GM21619 (cell line): ENCODE measurements around the gene ATF6B.

Source experiments
- ATAC-seq: cut with Tn5 transposase; IDR thresholded peaks from one replicate; pipeline ENCODE4 v1.9.1; 2021; ENCODE audit not compliant: unreplicated experiment

ATF6B gene

GRCh38 chr6:32132110-32132509, 4.1 kb upstream of the ATF6B start:
- no peak for ATAC-seq

DNA sequence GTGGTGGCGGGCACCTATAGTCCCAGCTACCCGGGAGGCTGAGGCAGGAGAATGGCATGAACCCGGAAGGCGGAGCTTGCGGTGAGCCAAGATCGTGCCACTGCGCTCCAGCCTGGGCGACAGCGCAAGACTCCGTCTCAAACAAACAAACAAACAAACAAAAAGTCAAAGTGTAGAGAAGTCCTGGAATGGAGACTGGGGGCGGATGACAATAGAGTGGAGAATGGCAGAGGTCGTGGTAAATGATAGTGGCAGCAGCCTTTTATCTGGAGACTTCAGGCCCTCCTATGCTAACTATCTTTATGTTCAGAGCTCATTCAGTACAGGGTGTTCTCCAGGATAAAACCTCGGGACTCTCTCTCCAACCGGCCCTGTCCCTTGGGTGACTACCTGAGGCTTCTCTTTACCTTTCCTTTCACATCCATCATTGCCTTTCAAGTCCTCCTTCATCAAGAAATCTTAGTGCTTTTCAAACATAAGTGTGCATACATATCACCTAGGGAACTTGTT, 3.4 kb upstream of the ATF6B start:
- no peak for ATAC-seq

GRCh38 chr6:32129297-32130088, 1.4 kb upstream of the ATF6B start:
- ATAC-seq = no peak

DNA sequence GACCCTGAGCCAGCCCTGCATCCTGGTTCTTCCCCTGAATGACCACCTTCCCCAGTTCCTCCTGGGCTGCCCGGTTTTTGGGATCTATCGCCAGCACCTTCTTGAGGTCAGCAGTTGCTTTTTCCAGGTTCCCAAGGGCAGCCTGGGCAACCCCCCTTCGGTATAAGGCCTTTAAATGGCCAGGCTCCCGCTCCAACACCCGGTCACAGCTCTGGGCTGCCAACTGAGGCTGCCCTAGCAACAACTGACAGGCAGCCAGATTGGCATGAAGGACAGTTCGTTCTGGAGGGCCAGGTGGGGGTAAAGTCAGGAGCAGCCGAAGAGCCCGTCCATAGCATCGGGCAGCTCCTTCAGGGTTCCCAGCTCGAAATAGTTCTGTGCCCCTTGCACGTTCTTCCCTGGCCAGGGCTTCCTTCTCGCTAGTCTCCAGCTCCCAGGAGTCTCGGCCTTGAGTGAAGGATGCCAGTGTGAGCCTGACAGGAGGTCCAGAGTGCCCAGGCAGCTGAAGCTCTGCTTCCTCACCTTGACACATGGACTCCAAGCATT, 778 bp upstream of the ATF6B start:
- ATAC-seq = no peak

DNA sequence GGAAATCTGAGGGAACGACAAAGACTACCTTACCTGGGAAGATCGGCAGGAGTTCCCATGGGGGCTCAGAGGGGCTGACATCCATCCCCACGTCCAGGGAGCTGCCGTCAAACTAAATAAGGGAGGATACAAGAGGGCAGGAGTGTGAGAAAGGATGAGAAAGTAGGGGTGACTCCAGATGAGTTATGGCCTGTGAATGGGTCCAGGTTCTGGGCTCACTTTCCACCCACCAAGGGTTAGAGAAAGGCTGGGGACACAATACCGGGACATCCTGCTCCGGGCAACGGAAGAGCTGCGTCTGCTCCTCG, 683 bp downstream of the ATF6B start:
- ATAC-seq = no peak

- no peak for ATAC-seq
These were observed 1.2 kb downstream of the ATF6B start for GRCh38 chr6:32126880-32127279.

- no peak for ATAC-seq
These were observed 4.4 kb downstream of the ATF6B start for GRCh38 chr6:32123681-32124080.

DNA sequence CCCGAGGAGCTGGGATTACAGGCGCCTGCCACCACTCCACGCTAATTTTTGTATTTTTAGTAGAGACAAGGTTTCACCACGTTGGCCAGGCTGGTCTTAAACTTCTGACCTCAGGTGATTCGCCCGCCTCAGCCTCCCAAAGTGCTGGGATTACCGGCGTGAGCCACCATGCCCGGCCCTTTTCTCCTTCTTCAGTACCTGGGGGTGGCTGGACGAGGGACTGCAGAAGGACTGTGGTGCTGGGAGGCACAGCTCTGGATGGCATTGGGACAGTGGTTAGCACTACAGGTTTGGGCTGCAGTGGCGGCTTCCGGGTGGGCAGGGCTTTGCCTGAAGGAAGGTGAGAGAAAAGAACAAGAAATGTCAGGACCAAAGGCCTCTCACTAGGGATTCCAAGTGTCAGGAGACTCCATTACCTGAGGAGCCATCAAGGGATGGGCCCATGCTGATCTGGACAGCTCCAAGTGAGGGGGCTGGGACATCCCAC, 7.4 kb downstream of the ATF6B start:
- ATAC-seq = no peak

DNA sequence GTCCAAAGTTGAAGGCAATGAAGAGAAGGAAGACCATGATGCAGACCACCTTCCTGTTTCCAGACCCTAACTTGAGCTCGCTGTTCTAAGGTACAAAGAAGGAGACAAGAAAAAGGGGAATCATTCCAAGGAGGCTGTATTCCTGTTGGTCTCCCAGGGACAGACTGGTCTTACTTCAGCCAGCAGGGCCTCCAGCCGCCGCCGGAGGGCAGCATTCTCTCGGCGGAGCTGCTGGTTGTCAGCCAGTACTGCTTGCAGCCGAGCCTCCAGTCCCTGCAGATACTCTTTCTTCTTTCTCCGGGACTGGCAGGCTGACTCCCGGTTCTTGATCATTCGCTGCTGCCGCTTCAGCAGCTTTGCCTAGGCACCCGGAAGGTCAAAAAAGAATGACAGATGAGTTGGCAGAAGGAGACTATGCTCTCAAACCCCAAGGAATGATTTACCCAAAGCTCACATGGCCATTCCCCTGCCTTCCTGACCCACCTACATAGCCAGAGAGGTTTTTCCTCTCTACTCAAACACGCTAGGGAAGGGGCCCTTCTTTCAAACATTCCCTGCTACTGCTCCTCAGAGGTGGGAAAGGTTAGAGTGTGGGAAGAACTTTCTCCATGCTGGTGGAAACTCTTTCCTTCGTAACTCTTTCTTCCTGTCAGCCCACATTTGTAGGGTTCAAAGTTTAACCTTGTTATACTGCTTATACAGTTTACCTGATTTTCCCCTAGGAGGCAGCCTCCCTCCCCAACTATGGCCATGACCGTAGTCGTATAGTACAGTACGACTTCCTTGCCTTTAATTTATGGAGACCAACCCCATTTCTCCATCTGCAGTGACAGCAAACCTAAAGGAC, 9.0 kb downstream of the ATF6B start:
- ATAC-seq = no peak

DNA sequence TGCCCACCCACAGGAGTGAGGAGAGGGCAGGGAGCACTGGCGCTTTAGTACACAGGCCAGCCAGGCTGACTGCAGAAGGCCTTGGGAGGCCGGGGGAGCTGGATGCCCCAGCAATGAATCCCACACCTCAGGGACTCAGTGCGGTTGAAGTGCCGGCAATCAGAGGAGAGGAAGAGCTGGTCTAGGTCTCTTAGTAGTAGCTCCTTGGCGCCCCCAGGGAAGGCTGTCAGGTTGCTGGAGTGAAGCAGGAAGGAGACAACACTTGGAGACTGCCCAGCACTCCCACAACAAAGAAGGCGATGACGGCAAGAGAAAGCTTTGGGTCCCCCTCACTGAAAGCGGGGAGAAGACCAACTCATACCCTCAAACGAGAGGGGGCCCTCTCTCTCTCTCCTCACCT, 10.6 kb downstream of the ATF6B start:
- ATAC-seq = no peak

GRCh38 chr6:32116674-32117073, 11.4 kb downstream of the ATF6B start:
- no peak for ATAC-seq

- no peak for ATAC-seq
These were observed 12.4 kb downstream of the ATF6B start for GRCh38 chr6:32115623-32116022.

DNA sequence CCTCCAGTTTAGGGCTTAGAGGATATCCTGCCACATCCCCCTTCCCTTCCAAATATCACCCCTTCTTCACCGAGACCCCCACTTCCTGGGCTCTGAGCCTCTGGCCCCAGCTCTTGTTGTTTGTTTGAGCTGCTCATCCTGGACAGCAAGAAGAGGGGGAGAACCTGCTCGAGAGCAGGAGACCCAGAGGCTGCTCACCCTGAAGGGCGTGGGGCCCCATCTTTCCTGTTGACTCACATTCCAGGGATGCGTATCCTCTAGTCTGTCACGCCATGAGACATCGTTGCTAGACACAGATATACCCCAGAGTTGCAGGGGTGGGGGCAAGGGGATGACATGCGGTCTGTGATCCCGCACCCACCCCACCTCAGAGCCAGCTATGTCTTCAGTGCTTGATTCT, 13.2 kb downstream of the ATF6B start:
- ATAC-seq = no peak

DNA sequence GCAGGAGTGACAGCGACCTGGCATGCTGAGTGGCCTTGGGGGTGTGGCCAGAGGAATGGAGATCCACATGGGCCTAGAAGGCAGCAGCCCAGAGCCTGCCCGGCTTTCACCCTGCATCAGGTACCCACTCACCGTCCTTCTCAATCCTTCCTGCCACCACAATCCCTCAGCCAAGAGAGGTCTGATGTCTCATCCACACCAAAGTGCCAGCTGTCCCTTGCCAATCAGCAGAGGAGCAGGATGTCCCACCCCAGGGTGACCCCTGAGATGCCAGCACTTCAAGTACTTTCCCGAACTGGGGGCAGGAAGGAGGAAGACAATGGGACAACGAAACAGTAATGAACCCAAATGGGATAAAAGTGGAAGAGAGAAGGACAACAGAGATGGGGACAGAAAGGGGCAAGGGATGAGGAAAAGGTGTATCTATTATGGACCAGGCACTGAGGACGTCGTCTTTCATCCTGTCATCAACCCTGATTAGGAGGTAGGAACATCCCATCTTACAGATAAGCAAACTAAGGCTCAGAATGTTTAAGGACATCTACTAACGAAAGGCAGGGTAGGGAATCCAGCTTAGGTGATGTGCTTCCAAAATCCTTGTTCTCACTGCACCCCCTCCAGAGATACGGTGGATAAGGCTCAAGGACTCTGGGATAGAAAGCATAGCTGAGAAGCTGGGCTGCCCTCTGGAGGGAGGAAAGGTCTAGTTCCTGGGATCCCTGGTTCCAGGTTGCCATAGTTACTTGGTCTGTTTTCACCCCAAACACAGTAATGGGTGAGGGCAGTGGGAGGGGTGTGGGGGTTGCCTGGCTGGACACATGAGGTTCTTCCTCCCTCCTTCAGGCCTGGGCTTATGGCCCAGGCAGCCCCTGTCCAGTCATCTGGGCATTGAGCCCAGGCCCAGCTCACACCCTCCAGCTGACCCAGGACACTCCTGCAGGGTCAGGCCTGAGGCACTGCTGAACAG, 14.4 kb downstream of the ATF6B start:
- ATAC-seq = no peak

GRCh38 chr6:32112431-32112980, 15.5 kb downstream of the ATF6B start:
- no peak for ATAC-seq

DNA sequence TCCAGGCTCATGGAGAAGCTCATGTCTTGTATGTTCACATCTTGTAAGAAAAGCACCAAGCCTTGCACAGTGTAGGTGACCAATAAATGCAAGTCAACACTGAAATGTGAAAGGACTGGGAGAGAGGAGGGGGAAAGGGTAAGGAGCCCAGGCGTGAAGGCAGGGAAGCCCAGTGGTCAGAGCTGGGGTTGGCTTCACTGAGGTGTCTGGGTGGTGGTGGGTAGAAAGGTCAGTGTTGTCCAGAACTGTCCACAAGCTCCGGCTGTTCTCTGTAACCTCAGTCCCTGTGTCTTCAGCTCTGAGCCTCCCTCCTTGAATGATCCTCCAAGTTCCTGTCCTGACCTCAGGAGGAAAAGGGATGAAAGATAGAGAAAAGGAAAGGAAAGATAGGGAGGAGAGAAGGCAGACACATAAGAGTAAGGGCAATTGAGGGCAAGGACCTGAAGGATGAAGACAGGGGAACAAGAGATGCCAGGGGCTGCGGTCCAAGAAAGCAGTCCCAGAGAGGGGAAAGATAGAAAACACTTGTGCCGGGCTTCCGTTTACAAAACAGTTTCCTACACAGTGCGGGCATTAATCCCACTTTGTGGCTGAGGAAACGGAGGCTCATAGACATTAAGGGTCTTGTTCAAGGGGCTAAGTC, 16.5 kb downstream of the ATF6B start:
- ATAC-seq = no peak

DNA sequence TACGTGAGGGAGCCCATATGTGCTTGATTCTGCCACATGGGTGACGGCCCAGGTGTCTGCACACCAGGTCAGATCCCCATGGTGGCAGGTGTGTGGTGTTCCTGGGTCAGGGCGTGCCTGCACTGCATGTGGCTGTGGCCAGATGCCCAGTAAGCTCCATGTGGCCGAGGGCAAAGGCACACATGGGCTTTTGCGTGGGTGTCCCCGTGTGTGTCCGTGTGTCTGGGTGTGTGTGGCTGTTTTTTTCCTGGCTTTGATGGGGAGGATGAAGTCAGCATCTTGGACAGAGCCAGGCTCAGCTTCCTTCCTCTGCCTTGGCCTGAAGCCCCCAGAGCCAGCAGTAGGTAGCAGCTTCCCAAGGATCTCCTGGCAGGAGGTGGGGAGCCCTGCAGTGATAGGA, 17.4 kb downstream of the ATF6B start:
- no peak for ATAC-seq

- ATAC-seq = no peak
These were observed 18.3 kb downstream of the ATF6B start for GRCh38 chr6:32109765-32110160.

DNA sequence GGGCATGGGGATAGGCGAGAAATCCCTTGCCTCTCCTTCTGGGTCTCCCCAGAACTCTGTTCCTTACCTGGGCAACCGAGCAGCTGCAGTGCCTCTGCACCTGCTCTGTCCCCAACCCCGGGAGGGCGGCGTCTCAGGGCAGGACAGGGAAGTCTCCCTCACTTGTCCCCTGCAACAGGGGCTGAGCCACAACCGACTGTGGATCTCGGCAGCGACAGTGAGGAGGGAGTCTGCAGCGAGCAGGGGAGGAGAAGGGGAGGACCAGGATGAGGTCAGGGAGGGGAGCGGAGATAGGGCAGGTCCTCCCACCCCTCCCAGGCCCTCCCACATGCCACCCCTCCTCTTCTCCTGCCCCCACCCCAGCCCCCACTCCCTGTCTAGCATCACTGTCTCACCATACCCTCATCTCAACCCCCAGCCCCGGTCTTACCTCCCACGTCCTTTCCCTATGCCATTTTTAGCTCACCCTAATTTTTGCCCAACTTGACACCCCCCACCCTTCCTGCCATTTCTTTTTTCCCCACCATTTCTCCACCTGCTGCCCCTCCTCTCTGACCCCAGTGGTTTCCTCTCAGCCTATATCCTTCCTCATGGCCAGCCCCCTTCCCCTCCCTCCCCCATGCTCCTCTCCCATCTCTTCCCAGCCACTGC, 18.8 kb downstream of the ATF6B start, which contains the start of gene TNXB:
TSS of gene TNXB (minus strand) at position 225 of the 651 bp plus-strand sequence. CDS start 11,140 bp downstream, outside the sequence.
- ATAC-seq = no peak
